Measurements from ENCODE around the gene E2F6. TPM values are rescaled to one million over a fixed set of nuclear protein-coding genes. Genes with fewer than 3 reads are reported as not detected.

Gene E2F6
- total RNA-seq, 1 donor from 2014 or later = 22.1 TPM

DNA sequence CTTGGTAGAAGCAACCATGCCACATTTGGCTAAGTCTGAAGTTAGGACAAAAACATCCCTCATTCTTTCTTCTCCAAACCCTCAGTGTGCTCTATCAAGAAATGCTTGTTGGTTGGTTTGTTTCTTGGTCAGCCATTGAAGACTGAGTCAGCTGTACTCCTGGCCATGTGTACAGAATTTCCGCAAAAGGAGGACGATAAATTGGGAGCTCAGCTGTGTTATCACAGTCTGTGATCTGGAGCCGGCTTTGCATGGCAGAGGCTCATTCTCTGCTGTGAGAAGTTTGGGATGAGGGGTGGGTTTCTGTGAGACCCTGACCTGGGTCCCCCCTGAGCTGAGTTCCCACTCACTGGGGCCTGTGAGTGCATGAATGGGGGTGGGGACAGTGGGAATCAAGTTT lies 26.3 kb upstream of the E2F6 start:
- H3K4me1 ChIP-seq (ENCODE audit: insufficient read depth, low read length) = peaks cover 5% of the 10 kb centered on the region
- no peak for TF ChIP-seq EZH2 (IDR thresholded peaks at IDR 0.05; ENCODE audit: insufficient read depth, low read length)
- TF ChIP-seq, protein P1, sequence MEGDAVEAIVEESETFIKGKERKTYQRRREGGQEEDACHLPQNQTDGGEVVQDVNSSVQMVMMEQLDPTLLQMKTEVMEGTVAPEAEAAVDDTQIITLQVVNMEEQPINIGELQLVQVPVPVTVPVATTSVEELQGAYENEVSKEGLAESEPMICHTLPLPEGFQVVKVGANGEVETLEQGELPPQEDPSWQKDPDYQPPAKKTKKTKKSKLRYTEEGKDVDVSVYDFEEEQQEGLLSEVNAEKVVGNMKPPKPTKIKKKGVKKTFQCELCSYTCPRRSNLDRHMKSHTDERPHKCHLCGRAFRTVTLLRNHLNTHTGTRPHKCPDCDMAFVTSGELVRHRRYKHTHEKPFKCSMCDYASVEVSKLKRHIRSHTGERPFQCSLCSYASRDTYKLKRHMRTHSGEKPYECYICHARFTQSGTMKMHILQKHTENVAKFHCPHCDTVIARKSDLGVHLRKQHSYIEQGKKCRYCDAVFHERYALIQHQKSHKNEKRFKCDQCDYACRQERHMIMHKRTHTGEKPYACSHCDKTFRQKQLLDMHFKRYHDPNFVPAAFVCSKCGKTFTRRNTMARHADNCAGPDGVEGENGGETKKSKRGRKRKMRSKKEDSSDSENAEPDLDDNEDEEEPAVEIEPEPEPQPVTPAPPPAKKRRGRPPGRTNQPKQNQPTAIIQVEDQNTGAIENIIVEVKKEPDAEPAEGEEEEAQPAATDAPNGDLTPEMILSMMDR (IDR thresholded peaks at IDR 0.05; ENCODE audit: insufficient read depth, low read depth, low read length) = no peak
- no peak overlapping the region for H3K4me3 Mint-ChIP-seq (ENCODE audit: unreplicated experiment)
- no peak overlapping the region for H2AFZ ChIP-seq (ENCODE audit: low read depth, low read length)
- peaks cover 15% of the 10 kb centered on the region for H3K4me1 Mint-ChIP-seq (ENCODE audit: low read depth, unreplicated experiment)
- no peaks in the 10 kb centered on the region for H3K27me3 Mint-ChIP-seq (ENCODE audit: low read depth, unreplicated experiment)
- no peak overlapping the region for H3K4me2 ChIP-seq (ENCODE audit: low read length)
- FAIRE-seq (no peak), DNase-seq (ENCODE audit: low read depth) (no peak)
- H4K20me1 ChIP-seq (ENCODE audit: insufficient read depth, low read length) = no peaks in the 10 kb centered on the region
- H3K27me3 ChIP-seq (ENCODE audit: insufficient read depth, low read length) = peaks cover 27% of the 10 kb centered on the region
- H3K36me3 ChIP-seq (ENCODE audit: insufficient read depth, low read length) = no peaks in the 10 kb centered on the region
- H3K9me3 ChIP-seq (ENCODE audit: insufficient read depth, low read depth, low read length) = peaks cover 4% of the 10 kb centered on the region
- no peak overlapping the region for H3K27ac Mint-ChIP-seq (ENCODE audit: unreplicated experiment)
- peaks cover 3% of the 10 kb centered on the region for H3K36me3 Mint-ChIP-seq (ENCODE audit: low read depth, unreplicated experiment)
- H3K27ac ChIP-seq (ENCODE audit: low read depth, low read length) = no peak overlapping the region
- H3K9me3 Mint-ChIP-seq (ENCODE audit: unreplicated experiment) = no peaks in the 10 kb centered on the region
- no peaks in the 10 kb centered on the region for H3K79me2 ChIP-seq (ENCODE audit: insufficient read depth, low read length)
- no peak overlapping the region for H3K9ac ChIP-seq (ENCODE audit: low read length)
- H3K4me3 ChIP-seq (ENCODE audit: insufficient read depth, low read depth, low read length) = no peak overlapping the region

DNA sequence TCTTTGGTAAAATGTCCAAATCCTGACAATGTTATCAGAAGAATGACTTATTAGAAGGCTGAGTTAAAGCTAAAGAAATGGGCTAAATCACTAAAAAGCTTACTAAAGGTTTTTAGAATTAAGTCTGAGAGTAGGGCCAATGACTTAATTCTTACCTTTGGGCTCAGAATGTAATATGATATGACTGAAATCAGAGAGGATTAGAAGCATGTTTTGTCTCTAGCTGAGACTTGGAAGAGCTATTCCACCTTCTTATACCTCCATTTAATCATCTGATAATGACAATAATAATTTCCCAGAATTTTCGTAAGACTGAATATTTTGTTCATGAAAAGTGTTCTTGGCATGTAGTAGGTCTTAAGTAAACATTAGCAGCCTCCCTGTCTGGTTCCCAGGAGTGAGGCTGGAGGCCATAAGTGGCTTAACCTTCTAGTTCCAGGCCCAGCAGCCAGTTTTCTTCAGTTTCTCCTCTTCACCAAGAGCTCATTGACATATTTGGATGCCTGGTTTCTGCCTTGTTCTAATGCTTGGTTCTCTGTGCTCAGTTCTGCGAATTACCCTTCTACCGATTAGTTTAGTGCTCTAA lies 25.5 kb upstream of the E2F6 start:
- Histone ChIP-seq H3K27ac (ENCODE audit: low read depth, low read length) (no peak overlapping the region), H3K4me3 (ENCODE audit: insufficient read depth, low read depth, low read length) (no peak overlapping the region), H2AFZ (ENCODE audit: low read depth, low read length) (no peak overlapping the region), H3K36me3 (ENCODE audit: insufficient read depth, low read length) (no peaks in the 10 kb centered on the region), H3K9ac (ENCODE audit: low read length) (no peak overlapping the region), H4K20me1 (ENCODE audit: insufficient read depth, low read length) (no peaks in the 10 kb centered on the region), H3K4me1 (ENCODE audit: insufficient read depth, low read length) (peaks cover 5% of the 10 kb centered on the region), H3K27me3 (ENCODE audit: insufficient read depth, low read length) (peaks cover 31% of the 10 kb centered on the region), H3K79me2 (ENCODE audit: insufficient read depth, low read length) (no peaks in the 10 kb centered on the region), H3K4me2 (ENCODE audit: low read length) (no peak overlapping the region), H3K9me3 (ENCODE audit: insufficient read depth, low read depth, low read length) (peaks cover 4% of the 10 kb centered on the region)
- Mint-ChIP-seq H3K4me3 (ENCODE audit: unreplicated experiment) (no peak overlapping the region), H3K36me3 (ENCODE audit: low read depth, unreplicated experiment) (peaks cover 3% of the 10 kb centered on the region), H3K27ac (ENCODE audit: unreplicated experiment) (no peak overlapping the region), H3K4me1 (ENCODE audit: low read depth, unreplicated experiment) (peaks cover 15% of the 10 kb centered on the region), H3K9me3 (ENCODE audit: unreplicated experiment) (no peaks in the 10 kb centered on the region), H3K27me3 (ENCODE audit: low read depth, unreplicated experiment) (no peaks in the 10 kb centered on the region)
- FAIRE-seq = no peak
- no peak for DNase-seq (ENCODE audit: low read depth)
- TF ChIP-seq EZH2 (IDR thresholded peaks at IDR 0.05; ENCODE audit: insufficient read depth, low read length) = no peak
- TF ChIP-seq, protein P1 (IDR thresholded peaks at IDR 0.05; ENCODE audit: insufficient read depth, low read depth, low read length) = no peak

DNA sequence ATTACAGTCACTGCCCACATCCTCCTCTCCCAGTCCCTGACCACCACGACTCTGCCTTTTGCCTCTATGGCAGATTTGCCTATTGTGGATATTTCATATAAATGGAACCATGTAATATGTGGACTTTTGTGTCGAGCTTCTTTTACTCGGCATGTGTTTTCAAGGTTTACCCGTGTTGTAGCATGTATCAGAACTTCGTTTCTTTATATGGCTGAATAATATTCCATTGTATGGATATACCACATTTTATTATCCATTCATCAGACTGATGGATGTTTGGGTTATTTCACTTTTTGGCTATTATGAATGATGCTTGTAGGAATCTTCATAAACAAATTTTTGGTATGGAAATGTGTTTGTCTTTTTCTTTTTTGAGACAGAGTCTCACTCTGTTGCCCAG lies 24.2 kb upstream of the E2F6 start:
- peaks cover 15% of the 10 kb centered on the region for H3K4me1 Mint-ChIP-seq (ENCODE audit: low read depth, unreplicated experiment)
- FAIRE-seq (no peak), DNase-seq (ENCODE audit: low read depth) (no peak)
- H3K27me3 Mint-ChIP-seq (ENCODE audit: low read depth, unreplicated experiment) = no peaks in the 10 kb centered on the region
- no peaks in the 10 kb centered on the region for H3K9me3 Mint-ChIP-seq (ENCODE audit: unreplicated experiment)
- Histone ChIP-seq H3K36me3 (ENCODE audit: insufficient read depth, low read length) (no peaks in the 10 kb centered on the region), H3K4me1 (ENCODE audit: insufficient read depth, low read length) (no peaks in the 10 kb centered on the region), H3K79me2 (ENCODE audit: insufficient read depth, low read length) (no peaks in the 10 kb centered on the region), H3K27ac (ENCODE audit: low read depth, low read length) (no peak overlapping the region), H3K4me3 (ENCODE audit: insufficient read depth, low read depth, low read length) (no peak overlapping the region), H3K9ac (ENCODE audit: low read length) (no peak overlapping the region), H2AFZ (ENCODE audit: low read depth, low read length) (no peak overlapping the region), H3K9me3 (ENCODE audit: insufficient read depth, low read depth, low read length) (peaks cover 4% of the 10 kb centered on the region), H3K27me3 (ENCODE audit: insufficient read depth, low read length) (peaks cover 29% of the 10 kb centered on the region), H3K4me2 (ENCODE audit: low read length) (no peak overlapping the region), H4K20me1 (ENCODE audit: insufficient read depth, low read length) (no peaks in the 10 kb centered on the region)
- TF ChIP-seq, protein P1 (IDR thresholded peaks at IDR 0.05; ENCODE audit: insufficient read depth, low read depth, low read length) = no peak
- no peak for TF ChIP-seq EZH2 (IDR thresholded peaks at IDR 0.05; ENCODE audit: insufficient read depth, low read length)
- no peak overlapping the region for H3K4me3 Mint-ChIP-seq (ENCODE audit: unreplicated experiment)
- no peak overlapping the region for H3K27ac Mint-ChIP-seq (ENCODE audit: unreplicated experiment)
- H3K36me3 Mint-ChIP-seq (ENCODE audit: low read depth, unreplicated experiment) = peaks cover 3% of the 10 kb centered on the region

All from astrocyte (in vitro differentiated cells and primary cell).